Nephron (organoid): ENCODE measurements around the gene PPFIA1.

Experiments
- H3K27ac Mint-ChIP-seq, 3 experiments: 2 replicates each; pipeline ENCODE4 v1.8.0; 2020; ENCODE audit warnings: mixed read lengths in 3 of 3, mild to moderate bottlenecking in 2 of 3, moderate library complexity in 1 of 3
- H3K27me3 Mint-ChIP-seq: 2 replicates; pipeline ENCODE4 v1.8.0; 2021; ENCODE audit warnings: low read depth, mild to moderate bottlenecking, moderate library complexity, mixed read lengths
- H3K36me3 Mint-ChIP-seq: 2 replicates; pipeline ENCODE4 v1.8.0; 2020; ENCODE audit warnings: low read depth, mixed read lengths
- H3K4me1 Mint-ChIP-seq: 2 replicates; pipeline ENCODE4 v1.8.0; 2020; ENCODE audit warnings: mixed read lengths
- H3K4me3 Mint-ChIP-seq, 3 experiments: 2 replicates each; pipeline ENCODE4 v1.8.0; 2020; ENCODE audit warnings: mild to moderate bottlenecking in 3 of 3, mixed read lengths in 3 of 3, moderate library complexity in 2 of 3
- H3K9me3 Mint-ChIP-seq: 2 replicates; pipeline ENCODE4 v1.8.0; 2020; ENCODE audit warnings: mixed read lengths
- TF ChIP-seq, protein P1 (sequence below), 3 experiments: fragments of 200-600 bp; sonication (generic); IDR thresholded peaks; one replicate each; pipeline ENCODE4 v1.5.0; 2021; ENCODE audit warnings: antibody characterized with exemption in 3 of 3; ENCODE audit not compliant: unreplicated experiment in 3 of 3

PPFIA1 gene

DNA sequence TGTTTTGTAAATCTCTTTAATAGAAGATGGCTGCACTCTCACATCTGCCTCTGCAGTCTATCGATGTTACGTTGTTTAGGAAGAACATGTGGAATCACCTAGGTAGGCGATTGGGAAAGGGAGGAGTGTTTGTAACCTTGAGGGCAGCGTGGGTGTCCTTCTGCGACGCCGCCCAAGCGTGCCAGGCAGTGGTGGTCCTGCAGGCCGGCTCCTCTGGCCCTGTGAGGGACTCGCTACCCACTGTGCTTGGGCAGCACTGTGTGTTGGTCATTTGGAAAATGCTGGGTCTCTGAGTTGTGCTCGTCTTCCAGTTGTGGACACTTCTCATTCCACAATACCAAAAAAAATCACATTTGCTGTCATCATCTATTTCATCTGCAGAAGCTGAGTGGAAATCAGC lies 156.9 kb downstream of the PPFIA1 start:
- H3K36me3 Mint-ChIP-seq, result peaks cover 60% of the 10 kb centered on the region
- no peaks in the 10 kb centered on the region for H3K4me1 Mint-ChIP-seq
- TF ChIP-seq, protein P1, sequence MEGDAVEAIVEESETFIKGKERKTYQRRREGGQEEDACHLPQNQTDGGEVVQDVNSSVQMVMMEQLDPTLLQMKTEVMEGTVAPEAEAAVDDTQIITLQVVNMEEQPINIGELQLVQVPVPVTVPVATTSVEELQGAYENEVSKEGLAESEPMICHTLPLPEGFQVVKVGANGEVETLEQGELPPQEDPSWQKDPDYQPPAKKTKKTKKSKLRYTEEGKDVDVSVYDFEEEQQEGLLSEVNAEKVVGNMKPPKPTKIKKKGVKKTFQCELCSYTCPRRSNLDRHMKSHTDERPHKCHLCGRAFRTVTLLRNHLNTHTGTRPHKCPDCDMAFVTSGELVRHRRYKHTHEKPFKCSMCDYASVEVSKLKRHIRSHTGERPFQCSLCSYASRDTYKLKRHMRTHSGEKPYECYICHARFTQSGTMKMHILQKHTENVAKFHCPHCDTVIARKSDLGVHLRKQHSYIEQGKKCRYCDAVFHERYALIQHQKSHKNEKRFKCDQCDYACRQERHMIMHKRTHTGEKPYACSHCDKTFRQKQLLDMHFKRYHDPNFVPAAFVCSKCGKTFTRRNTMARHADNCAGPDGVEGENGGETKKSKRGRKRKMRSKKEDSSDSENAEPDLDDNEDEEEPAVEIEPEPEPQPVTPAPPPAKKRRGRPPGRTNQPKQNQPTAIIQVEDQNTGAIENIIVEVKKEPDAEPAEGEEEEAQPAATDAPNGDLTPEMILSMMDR (IDR thresholded peaks at IDR 0.05; ENCODE audit: unreplicated experiment in 3 of 3), result no peak
- peaks cover 3% of the 10 kb centered on the region for H3K27me3 Mint-ChIP-seq
- H3K4me3 Mint-ChIP-seq, result no peak overlapping the region
- H3K9me3 Mint-ChIP-seq, result no peaks in the 10 kb centered on the region
- H3K27ac Mint-ChIP-seq, result no peak overlapping the region

DNA sequence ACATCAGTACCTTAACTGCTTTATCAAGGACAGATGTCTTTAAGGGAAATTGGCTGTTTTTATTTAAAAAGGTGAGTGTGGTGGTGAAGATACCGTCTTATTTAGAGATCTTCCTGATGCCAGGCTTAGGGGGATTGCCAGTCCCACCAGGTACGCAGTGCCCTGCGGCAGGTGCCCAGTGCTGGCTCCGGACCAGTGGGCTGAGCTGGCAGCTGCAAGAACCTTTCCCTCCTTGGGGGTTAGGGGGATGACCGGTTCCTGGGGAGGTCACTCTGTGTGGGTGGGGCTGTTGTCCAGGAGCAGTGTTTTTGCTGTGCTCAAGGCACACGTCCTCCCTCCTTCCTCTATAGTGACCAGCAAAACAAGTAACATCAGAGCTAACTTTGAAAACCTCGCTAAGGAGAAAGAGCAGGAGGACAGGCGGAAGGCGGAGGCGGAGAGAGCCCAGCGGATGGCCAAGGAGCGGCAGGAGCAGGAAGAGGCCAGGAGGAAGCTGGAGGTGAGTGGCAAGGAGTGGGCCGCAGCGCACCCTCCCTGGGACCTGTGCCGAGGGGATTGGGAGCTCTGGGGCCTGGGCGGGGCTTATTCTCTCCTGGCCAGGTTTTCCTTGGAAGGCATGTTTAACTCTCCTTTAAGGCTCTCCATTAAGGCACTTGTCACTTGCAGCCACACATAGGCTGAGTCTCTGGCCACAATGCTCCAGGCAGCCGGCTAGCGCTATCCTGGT lies 158.4 kb downstream of the PPFIA1 start:
- no peaks in the 10 kb centered on the region for H3K9me3 Mint-ChIP-seq
- H3K27me3 Mint-ChIP-seq, result peaks cover 3% of the 10 kb centered on the region
- H3K27ac Mint-ChIP-seq, result no peak overlapping the region
- peaks cover 56% of the 10 kb centered on the region for H3K36me3 Mint-ChIP-seq
- H3K4me1 Mint-ChIP-seq, result no peaks in the 10 kb centered on the region
- H3K4me3 Mint-ChIP-seq, result no peak overlapping the region
- TF ChIP-seq, protein P1 (IDR thresholded peaks at IDR 0.05; ENCODE audit: unreplicated experiment in 3 of 3), result no peak

DNA sequence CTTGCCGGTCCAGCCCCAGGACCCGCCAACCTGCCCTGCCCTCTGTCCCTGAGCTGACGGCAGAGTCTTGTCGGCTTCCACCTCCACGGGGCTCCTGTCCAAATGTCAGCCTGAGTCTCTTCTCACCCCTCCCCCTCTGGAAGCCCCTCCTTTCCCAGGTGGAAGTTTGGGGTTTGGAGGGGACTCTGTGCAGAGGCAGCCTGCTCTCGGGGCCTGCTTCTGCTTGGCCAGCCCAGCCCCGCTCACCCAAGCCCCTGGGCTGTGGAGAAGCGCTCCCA lies 158.9 kb downstream of the PPFIA1 start:
- TF ChIP-seq, protein P1 (IDR thresholded peaks at IDR 0.05; ENCODE audit: unreplicated experiment in 3 of 3), result no peak
- Mint-ChIP-seq H3K9me3 (no peaks in the 10 kb centered on the region), H3K4me3 (no peak overlapping the region), H3K27ac (no peak overlapping the region), H3K4me1 (no peaks in the 10 kb centered on the region), H3K27me3 (peaks cover 2% of the 10 kb centered on the region), H3K36me3 (peaks cover 52% of the 10 kb centered on the region)

DNA sequence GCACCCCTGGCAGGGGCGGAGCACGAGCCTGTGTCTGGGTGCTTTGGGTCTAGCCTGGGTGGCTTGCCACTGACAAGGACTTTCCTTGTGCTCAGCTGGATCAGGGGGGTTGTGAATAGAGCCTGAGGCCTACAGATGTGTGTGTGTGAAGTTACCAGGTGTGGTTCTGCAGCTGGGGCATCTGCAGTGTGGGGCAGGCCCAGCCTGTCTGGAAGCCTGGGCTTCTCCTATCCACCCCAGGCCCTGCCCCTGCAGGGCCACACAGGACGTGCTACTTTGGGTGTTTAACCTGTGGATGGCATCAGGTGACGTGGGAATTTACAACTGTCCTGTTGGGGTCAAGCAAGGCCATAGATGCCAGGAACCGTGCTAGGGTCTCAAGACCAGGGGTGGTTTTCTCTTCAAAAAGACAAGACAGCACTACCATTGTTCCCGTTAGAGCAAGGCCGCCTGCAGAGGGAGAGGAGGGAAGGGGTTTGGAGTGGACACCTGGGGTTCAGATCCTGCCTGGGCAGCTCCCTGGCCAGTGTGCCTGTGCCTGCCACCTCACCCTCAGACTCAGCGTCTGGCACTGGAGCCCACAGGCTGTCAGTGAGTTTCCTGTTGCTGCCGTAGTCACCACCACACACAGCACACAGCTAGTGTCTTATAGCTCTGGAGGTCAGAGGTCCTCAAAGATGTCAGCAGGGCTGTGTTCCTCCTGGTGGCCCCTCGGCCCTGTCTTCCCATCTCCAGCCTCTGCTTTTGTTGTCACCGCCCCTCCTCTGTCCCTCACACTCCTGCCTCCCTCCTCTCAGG lies 159.4 kb downstream of the PPFIA1 start:
- Mint-ChIP-seq H3K4me3 (no peak overlapping the region), H3K27me3 (no peaks in the 10 kb centered on the region), H3K9me3 (no peaks in the 10 kb centered on the region), H3K36me3 (peaks cover 51% of the 10 kb centered on the region), H3K4me1 (no peaks in the 10 kb centered on the region), H3K27ac (no peak overlapping the region)
- TF ChIP-seq, protein P1 (IDR thresholded peaks at IDR 0.05; ENCODE audit: unreplicated experiment in 3 of 3), result no peak

DNA sequence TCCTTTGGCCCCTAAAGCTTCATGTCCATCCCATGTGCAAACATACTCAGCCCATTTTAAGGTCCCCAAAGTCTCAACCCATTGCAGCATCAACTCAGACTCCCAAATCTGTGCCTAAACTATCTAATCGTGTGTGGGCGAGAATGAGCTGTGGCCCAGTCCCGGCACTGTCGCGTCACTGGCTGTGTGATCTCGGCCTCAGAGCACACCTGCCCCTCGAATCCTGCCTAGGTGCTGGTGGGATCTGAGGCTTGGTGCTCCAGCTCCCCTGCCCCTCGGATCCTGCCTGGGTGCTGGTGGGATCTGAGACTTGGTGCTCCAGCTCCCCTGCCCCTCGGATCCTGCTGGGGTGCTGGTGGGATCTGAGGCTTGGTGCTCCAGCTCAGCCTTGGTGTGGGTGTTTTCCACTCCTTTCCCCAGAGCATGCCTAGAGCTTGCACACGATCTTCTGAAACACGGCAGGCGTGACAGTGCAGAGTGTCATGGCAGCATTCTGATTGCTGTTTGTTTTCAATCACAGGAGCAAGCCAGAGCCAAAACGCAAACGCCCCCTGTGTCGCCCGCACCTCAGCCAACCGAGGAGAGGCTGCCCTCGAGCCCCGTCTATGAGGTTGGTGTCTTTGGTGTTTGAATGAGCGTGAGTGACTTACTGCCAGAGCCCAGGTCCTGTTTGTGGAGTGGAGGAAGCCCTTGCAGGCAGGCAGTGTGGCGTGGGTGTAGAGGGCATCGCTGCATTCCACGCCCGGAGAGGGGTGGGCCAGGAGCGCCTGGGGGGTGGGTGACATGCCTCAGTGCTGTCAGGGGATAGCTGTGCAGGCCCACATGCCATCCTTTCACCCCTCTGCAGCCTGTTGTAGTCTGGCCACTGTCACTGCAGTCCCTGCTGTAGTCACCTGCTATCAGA lies 160.4 kb downstream of the PPFIA1 start:
- H3K4me1 Mint-ChIP-seq, result no peaks in the 10 kb centered on the region

More for the DNA sequence above, 160.4 kb downstream of the PPFIA1 start:
- H3K27me3 Mint-ChIP-seq, result no peaks in the 10 kb centered on the region
- no peak overlapping the region for H3K4me3 Mint-ChIP-seq
- no peak overlapping the region for H3K27ac Mint-ChIP-seq
- peaks cover 51% of the 10 kb centered on the region for H3K36me3 Mint-ChIP-seq
- TF ChIP-seq, protein P1 (IDR thresholded peaks at IDR 0.05; ENCODE audit: unreplicated experiment in 3 of 3), result no peak
- H3K9me3 Mint-ChIP-seq, result no peaks in the 10 kb centered on the region
